Kidney tubule cell (primary cell): ENCODE data around the gene DYSF.

ENCODE experiments used
- DNase-seq: peaks from one replicate; pipeline ENCODE4 v3.0.0-alpha.2; 2018; ENCODE audit warnings: low spot score

The DYSF gene

GRCh38 chr2:71554028-71554705 lies 100.8 kb downstream of the DYSF start:
- DNase-seq, result no peak

GRCh38 chr2:71554706-71555056 lies 101.3 kb downstream of the DYSF start:
- no peak for DNase-seq

GRCh38 chr2:71555798-71556454 lies 102.6 kb downstream of the DYSF start:
- DNase-seq, result peak; percentile 7

GRCh38 chr2:71556692-71557250 lies 103.4 kb downstream of the DYSF start:
- DNase-seq, result peak; percentile 36

GRCh38 chr2:71557321-71557720 lies 104.0 kb downstream of the DYSF start:
- no peak for DNase-seq

- peak; percentile 92 for DNase-seq
Observed at GRCh38 chr2:71558300-71559051, 105.1 kb downstream of the DYSF start.

- DNase-seq, result no peak
Observed at GRCh38 chr2:71559080-71559827, 105.9 kb downstream of the DYSF start.

GRCh38 chr2:71559828-71560637 lies 106.7 kb downstream of the DYSF start:
- no peak for DNase-seq

GRCh38 chr2:71560638-71561011 lies 107.3 kb downstream of the DYSF start:
- no peak for DNase-seq

- DNase-seq, result no peak
Observed at GRCh38 chr2:71561441-71562267, 108.3 kb downstream of the DYSF start.

- no peak for DNase-seq
Observed at GRCh38 chr2:71562518-71562917, 109.2 kb downstream of the DYSF start.

GRCh38 chr2:71563872-71564271 lies 110.5 kb downstream of the DYSF start:
- peak; percentile 10 for DNase-seq

GRCh38 chr2:71564361-71564760 lies 111.0 kb downstream of the DYSF start:
- no peak for DNase-seq

GRCh38 chr2:71564790-71565189 lies 111.4 kb downstream of the DYSF start:
- no peak for DNase-seq

GRCh38 chr2:71566372-71566771 lies 113.0 kb downstream of the DYSF start:
- no peak for DNase-seq

GRCh38 chr2:71567625-71568024 lies 114.3 kb downstream of the DYSF start:
- DNase-seq, result no peak

GRCh38 chr2:71568103-71568502 lies 114.7 kb downstream of the DYSF start:
- DNase-seq, result no peak

- no peak for DNase-seq
Observed at GRCh38 chr2:71570511-71570910, 117.2 kb downstream of the DYSF start.

GRCh38 chr2:71570951-71571460 lies 117.6 kb downstream of the DYSF start:
- no peak for DNase-seq

- no peak for DNase-seq
Observed at GRCh38 chr2:71571945-71572344, 118.6 kb downstream of the DYSF start.
